ENCODE data around the gene KIF2C.

- TF ChIP-seq CTCF (IDR thresholded peaks at IDR 0.05) (no peak), EP300 (IDR thresholded peaks at IDR 0.05) (no peak)
Observed at GRCh38 chr1:44786841-44787426, 47.3 kb downstream of the KIF2C start.

Data from suprapubic skin (tissue), 3 donors.